Thoracic aorta (tissue), 2 donors: Measurements from ENCODE around the gene STAM. TPM values are rescaled to one million over a fixed set of nuclear protein-coding genes. Genes with fewer than 3 reads are reported as not detected.
"Not testable (repeated sequence)": the region's sequence is repeated elsewhere in the genome, so short reads cannot be mapped to it uniquely, and the experiment has no call there.

ENCODE experiments used
- ATAC-seq: fragments of 150-250 bp; one replicate; pipeline ENCODE4 v1.8.0; 2017; ENCODE audit warnings: low read depth; ENCODE audit not compliant: insufficient number of reproducible peaks, low FRiP score
- DNase-seq: peaks from one replicate; pipeline ENCODE4 v3.0.0-alpha.2; 2020; ENCODE audit warnings: low spot score
- H3K27ac ChIP-seq, 2 donors: fragments of 200-600 bp; sonication (generic); 1 replicate in 1 of 2; 2 replicates in 1 of 2; pipeline ENCODE4 v1.5.1; 2016; ENCODE audit warnings: mild to moderate bottlenecking in 2 of 2, moderate library complexity in 2 of 2
- H3K27me3 ChIP-seq: fragments of 200-600 bp; sonication (generic); replicated peaks from 2 replicates; pipeline ENCODE4 v1.6.0; 2016; ENCODE audit warnings: mild to moderate bottlenecking; ENCODE audit not compliant: insufficient read depth
- H3K36me3 ChIP-seq: fragments of 200-600 bp; sonication (generic); one replicate; pipeline ENCODE4 v1.5.1; 2016
- H3K4me1 ChIP-seq, 2 donors: fragments of 200-600 bp; sonication (generic); 1 replicate in 1 of 2; 2 replicates in 1 of 2; pipeline versions ENCODE4 v1.5.1 to v1.6.0; 2016; ENCODE audit warnings: low read depth in 2 of 2, mild to moderate bottlenecking in 1 of 2; ENCODE audit not compliant: control insufficient read depth in 1 of 2
- H3K4me3 ChIP-seq: fragments of 200-600 bp; sonication (generic); 2 replicates; pipeline ENCODE4 v1.5.1; 2016; ENCODE audit warnings: mild to moderate bottlenecking
- H3K9me3 ChIP-seq: fragments of 200-600 bp; sonication (generic); 2 replicates; pipeline ENCODE4 v1.5.1; 2016
- total RNA-seq, 2 donors: library from RNA; depleted of rRNA; stranded (reverse); fragments of >200 nt; gene quantifications; one replicate each; pipeline versions ENCODE4 v1.1.0 to v1.2.3, GENCODE V29; 2016
- TF ChIP-seq, protein P1 (sequence below): fragments of 200-600 bp; sonication (generic); IDR thresholded peaks from one replicate; pipeline ENCODE4 v1.5.1; 2019; ENCODE audit warnings: antibody characterized with exemption

Gene STAM
- total RNA-seq, 2 donors from 2014 or later, result 26.1 to 28.4 TPM

DNA sequence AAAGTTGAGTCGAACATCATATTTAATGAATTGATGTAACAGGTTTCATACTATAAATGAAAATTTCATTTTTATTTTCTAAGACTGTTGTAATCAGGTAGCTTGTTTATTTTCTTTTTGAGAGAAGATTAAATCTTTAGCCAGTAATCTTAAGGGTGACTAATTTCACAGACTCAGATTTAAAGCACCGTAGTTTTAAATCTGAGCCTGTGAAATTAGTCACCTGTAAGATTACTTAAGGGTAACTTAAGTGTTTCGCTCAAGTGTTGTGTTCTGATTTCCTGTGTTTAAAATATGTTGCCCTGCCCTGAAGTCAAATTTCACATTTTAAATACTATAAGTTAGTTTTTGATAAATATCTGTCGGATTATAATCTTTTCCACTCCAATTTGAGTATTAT, 72.2 kb downstream of the STAM start:
- Histone ChIP-seq H3K36me3 (peaks cover 27% of the 10 kb centered on the region), H3K9me3 (no peaks in the 10 kb centered on the region), H3K4me1 (no peaks in the 10 kb centered on the region), H3K27ac (no peak overlapping the region), H3K27me3 (no peaks in the 10 kb centered on the region), H3K4me3 (no peak overlapping the region)
- no peak for DNase-seq
- TF ChIP-seq, protein P1, sequence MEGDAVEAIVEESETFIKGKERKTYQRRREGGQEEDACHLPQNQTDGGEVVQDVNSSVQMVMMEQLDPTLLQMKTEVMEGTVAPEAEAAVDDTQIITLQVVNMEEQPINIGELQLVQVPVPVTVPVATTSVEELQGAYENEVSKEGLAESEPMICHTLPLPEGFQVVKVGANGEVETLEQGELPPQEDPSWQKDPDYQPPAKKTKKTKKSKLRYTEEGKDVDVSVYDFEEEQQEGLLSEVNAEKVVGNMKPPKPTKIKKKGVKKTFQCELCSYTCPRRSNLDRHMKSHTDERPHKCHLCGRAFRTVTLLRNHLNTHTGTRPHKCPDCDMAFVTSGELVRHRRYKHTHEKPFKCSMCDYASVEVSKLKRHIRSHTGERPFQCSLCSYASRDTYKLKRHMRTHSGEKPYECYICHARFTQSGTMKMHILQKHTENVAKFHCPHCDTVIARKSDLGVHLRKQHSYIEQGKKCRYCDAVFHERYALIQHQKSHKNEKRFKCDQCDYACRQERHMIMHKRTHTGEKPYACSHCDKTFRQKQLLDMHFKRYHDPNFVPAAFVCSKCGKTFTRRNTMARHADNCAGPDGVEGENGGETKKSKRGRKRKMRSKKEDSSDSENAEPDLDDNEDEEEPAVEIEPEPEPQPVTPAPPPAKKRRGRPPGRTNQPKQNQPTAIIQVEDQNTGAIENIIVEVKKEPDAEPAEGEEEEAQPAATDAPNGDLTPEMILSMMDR, result no peak
- ATAC-seq, result no peak

DNA sequence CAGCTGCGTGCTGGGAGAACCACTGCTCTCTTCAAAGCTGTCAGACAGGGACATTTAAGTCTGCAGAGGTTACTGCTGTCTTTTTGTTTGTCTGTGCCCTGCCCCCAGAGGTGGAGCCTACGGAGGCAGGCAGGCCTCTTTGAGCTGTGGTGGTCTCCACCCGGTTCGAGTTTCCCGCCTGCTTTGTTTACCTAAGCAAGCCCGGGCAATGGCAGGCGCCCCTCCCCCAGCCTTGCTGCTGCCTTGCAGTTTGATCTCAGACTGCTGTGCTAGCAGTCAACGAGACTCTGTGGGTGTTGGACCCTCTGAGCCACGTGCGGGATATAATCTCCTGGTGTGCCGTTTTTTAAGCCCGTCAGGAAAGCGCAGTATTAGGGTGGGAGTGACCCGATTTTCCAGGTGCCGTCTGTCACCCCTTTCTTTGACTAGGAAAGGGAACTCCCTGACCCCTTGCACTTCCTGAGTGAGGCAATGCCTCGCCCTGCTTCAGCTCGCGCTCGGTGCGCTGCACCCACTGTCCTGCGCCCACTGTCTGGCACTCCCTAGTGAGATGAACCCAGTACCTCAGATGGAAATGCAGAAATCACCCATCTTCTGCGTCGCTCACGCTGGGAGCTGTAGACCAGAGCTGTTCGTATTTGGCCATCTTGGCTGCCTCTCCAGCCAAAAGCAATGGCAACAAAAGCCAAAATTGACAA, 78.5 kb downstream of the STAM start:
- H3K27me3 ChIP-seq, H3K9me3 ChIP-seq, H3K27ac ChIP-seq, DNase-seq, H3K4me3 ChIP-seq, ATAC-seq, H3K4me1 ChIP-seq, H3K36me3 ChIP-seq: not testable (repeated sequence)

DNA sequence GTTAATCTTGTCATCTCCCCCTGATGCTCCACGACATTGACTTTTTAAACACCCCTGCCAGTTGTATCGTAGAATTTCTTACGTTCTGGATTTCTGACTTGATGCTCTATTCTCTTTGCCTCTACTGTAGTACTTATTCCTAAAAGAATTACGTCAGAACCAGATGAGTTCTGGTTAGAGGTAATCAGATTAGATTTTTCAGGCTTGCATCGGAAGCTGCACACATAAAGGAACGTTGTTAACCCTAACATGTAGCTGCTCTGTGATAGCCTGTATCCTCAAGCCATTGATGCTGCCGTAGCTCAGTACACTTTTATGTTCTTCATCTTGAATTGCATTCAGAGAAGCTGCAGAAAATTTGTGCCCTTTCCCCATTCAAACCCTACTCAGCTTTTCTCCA, 81.8 kb downstream of the STAM start:
- no peak for ATAC-seq
- TF ChIP-seq, protein P1, result no peak
- peaks cover 7% of the 10 kb centered on the region for H3K36me3 ChIP-seq
- no peak for DNase-seq
- no peaks in the 10 kb centered on the region for H3K9me3 ChIP-seq
- H3K4me1 ChIP-seq, result peaks cover 0 to 8% of the 10 kb centered on the region in 2 donors
- H3K27ac ChIP-seq, result no peak overlapping the region
- no peaks in the 10 kb centered on the region for H3K27me3 ChIP-seq
- H3K4me3 ChIP-seq, result no peak overlapping the region

DNA sequence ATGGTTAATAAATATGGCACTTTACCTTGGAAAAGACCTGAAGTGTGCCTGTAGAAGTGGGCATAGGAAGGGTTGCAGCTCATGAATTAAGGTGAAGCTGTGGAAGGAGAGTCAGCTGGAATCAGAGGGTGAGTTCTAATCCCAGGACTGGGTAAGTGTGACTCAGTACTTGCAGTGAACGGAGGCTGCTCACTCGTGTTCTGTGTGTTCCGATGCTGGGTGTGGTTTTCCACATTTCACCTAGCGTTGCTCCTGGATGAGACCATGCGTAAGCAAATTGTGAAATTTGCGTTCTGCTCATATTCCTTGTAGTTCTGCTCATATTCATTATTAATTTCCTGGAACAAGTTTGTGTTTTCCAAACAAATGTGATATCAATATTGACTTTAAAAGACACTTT, 85.7 kb downstream of the STAM start:
- no peak overlapping the region for H3K27ac ChIP-seq
- ATAC-seq (no peak), DNase-seq (no peak)
- H3K9me3 ChIP-seq, result no peaks in the 10 kb centered on the region
- TF ChIP-seq, protein P1, result no peak
- peaks cover 5 to 21% of the 10 kb centered on the region in 2 donors for H3K4me1 ChIP-seq
- H3K36me3 ChIP-seq, result no peaks in the 10 kb centered on the region
- H3K27me3 ChIP-seq, result no peaks in the 10 kb centered on the region
- no peak overlapping the region for H3K4me3 ChIP-seq

DNA sequence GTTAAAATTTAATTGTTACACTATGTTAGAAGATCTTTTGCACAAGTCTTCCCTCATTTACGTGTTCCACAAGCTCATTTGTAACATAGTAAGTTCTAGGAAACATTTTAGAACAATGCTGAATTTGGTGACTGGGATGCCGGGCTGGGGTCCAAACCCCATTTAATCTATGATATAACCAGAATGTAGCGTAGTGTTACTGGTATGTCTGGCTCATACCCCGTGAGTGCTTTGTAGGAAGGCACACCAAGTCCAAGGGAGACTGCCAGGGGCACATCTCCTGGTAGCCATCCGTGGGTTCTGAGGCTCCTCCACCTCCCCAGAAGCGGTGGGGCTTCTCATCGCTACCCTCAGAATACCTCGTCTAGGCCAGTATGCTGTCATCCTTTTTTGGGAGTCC, 86.7 kb downstream of the STAM start:
- ATAC-seq (peak; percentile 38), DNase-seq (peak; percentile 44)
- TF ChIP-seq, protein P1, result no peak
- Histone ChIP-seq H3K4me1 (peaks cover 12 to 31% of the 10 kb centered on the region in 2 donors), H3K36me3 (no peaks in the 10 kb centered on the region), H3K4me3 (no peak overlapping the region), H3K27me3 (no peaks in the 10 kb centered on the region), H3K9me3 (no peaks in the 10 kb centered on the region), H3K27ac (peak overlapping the region in 1 of 2 donors; percentile 28)
